Measurements from ENCODE around the gene SLC16A11.
A peak's percentile ranks its signal among the peaks of the same experiment; 100 is the strongest.
"Not testable (repeated sequence)": the region's sequence is repeated elsewhere in the genome, so short reads cannot be mapped to it uniquely, and the experiment has no call there.

SLC16A11 gene

GRCh38 chr17:7004398-7005253 lies 39.3 kb downstream of the SLC16A11 start:
- DNase-seq: peak; percentile 65

DNA sequence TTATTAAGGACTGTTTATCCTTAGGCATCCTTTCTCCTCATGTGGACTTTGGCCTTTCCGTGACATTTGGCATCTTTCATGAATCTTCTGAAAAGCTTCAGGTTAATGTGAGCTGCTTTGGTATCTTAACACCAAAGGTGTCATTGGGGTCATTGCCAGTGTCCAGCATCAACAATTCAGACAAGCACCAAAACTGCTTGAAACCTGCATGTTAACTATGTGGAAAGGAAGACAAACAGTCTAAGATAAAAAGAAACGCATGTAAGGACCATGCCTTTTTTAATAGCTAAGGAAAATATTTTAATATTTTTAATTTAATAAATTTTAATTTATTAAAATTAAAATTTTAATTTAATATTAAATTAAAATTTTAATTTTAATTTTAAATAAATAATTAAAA lies 40.1 kb downstream of the SLC16A11 start:
- no peak for DNase-seq

DNA sequence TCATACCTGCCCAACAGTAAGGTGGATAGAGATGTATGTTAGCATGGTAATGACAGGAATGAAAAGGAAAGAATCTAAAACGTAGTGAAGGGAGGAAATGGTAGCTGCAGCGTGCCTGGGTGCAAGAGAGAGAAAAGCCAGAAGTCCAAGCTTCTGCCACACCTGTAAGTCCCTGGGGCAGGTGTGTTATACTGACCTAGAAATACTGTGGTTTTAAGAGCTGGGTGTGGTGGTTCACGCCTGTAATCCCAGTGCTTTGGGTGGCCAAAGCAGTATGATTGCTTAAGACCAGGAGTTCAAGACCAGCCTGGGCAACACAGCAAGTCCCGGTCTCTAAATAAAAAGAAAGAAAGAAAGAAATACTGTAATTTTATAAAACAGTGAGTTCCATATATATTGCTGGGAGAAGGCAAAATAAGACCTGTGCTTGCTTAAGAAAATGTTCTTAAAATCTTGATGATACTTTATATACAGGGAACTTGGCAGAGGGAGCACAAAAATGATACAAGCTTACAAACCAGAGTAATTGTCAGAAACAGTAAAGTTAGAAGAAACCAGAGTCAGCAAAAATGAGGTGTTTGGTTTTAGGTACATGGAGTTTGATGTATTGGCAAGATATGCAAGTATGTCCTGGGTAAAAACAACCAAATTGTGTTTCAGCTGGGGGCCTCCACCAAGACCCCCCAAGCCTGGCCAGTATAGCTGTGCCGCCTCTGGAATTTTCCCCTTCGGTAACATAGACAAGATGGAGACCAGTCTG lies 41.4 kb downstream of the SLC16A11 start:
- DNase-seq: no peak

- DNase-seq: no peak
Measured at GRCh38 chr17:7001318-7001961, 42.5 kb downstream of the SLC16A11 start.

GRCh38 chr17:6998855-6999508 lies 44.9 kb downstream of the SLC16A11 start:
- DNase-seq: no peak

DNA sequence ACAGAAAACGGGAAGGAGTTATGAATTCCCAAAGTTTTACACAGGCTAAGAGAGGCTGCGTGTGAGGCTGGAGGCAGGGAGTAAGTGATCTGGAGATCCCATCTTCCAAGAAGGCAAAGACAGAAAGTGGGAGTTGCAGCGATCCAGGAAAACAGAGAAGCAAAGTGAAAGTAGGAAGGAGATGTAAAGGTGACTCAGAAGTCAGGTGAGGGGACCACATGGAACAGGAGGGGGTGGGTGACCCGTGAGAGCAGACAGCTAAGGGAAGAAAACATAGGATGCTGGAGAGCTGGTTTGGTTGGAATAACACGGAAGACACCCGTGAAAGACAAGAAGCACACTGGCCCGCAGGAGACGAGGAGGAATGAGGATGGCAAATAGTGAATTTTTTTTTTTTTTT lies 46.7 kb downstream of the SLC16A11 start:
- no peak for DNase-seq

DNA sequence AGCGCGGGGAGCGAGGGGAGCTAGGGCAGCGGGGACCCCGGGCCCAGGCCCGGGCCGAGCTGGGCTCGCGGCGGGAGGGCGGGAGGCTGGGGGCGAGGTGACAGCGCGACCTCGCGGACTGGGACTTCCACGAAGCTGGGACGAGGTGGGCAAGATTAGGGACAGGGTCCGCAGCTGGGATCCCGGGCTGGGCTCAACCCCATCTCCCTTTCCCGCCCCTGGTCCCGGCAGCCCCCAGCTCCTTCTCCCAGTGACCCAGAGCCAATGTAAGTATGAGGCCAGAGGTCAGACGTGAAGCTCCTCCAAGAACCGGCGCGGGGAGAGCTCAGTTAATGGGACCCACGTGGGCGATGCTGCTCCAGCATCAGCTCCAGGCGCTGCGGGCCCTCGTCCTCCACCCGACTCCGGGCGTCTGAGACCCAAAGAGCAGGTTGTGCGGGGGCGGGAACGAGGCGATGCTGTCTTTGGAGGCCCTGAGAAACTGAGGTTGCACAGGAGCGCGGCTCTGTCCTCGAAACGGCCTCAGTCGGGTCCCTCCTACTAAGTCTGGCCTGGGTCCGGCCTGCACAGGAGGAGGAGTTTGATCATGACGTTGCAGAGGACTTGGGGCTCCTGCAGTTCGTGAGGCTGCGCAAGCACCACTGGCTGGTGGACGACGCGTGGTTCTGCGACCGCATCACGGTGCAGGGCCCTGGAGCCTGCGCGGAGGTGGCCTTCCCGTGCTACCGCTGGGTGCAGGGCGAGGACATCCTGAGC lies 47.5 kb downstream of the SLC16A11 start:
- no peak for DNase-seq

DNA sequence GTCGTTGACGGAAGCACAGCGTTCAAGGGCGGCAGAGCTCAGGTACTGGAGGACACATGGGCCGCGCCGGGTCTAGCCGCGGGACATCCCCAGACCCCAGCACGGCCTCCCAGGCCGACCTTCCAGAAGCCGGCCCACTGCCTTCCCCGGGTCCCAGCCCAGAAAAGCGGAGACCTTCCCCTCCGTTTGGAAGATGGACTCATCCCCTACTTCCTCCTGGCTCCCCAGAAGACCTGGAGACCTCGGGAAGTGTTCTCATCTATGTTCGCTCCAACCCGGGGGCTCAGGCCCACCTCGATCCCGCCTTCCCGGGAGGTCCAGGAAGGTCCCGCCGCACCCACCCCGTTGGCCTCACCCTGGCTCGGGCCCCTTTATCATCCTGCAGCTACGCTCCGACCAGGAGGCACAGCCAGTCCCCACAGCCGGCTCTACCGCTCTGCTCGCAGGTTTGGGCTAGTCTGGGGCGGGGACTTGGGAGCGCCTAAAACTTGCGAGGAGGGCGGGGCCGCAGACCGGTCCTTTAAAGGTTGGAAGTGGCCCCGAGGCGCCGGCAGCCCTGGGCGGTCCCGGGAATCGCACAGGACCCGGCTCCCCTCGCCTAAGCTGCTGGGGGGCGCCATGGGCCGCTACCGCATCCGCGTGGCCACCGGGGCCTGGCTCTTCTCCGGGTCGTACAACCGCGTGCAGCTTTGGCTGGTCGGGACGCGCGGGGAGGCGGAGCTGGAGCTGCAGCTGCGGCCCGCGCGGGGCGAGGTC lies 48.2 kb downstream of the SLC16A11 start, which contains the start of gene ALOX12:
TSS of gene ALOX12 (plus strand) at position 550 of the 756 bp plus-strand sequence. CDS start at position 619, 69 bp downstream.
- no peak for DNase-seq

DNA sequence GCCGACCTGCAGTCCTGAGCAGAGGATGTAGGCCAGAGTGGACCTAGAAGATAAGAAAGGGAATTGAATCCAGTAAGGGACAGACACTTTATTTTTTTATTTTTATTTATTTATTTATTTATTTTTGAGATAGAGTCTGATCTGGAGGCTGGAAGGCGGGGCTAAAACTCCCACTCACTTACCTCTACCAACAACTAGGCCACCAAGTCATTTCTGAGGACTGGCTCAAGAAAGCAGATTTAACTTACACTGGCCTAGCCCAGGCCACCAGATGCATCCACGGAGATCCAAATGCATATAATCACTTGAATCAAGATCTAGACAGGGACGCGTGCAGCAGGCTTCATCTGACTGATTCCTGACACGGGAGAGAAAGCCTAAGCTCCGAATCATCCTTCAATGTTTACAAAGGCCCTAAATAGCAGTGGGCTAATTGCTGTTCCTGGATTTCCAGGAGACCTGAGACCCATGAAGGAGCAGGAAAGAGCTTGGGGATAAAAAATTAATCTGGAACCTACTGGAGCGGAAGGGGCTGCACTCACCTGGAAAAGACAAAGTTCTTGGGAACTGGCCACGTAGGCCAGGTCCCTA lies 49.1 kb downstream of the SLC16A11 start:
- DNase-seq: peak; percentile 41

DNA sequence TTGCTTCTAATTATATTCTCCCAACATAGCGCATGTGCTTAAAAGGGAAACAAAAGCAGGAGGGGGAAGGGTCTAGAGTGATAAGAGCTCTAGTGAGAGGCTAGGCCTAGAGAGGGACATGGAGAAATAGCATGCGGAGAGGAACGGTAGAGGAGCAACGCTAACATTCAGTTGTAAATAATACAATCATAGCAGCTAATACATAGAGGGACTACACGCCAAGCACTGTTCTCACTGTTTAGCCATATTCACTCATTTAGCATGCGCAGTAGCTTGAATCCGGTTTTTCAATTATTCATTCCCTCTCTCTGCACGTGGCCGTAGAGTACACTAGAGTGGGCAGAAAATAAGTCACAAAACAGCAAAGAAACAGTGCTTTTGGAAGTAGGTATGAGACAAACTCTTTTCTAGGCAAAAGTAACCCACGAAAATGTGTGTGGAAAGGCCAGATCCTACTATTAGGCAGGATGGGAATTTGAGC lies 49.7 kb downstream of the SLC16A11 start:
- no peak for DNase-seq

DNA sequence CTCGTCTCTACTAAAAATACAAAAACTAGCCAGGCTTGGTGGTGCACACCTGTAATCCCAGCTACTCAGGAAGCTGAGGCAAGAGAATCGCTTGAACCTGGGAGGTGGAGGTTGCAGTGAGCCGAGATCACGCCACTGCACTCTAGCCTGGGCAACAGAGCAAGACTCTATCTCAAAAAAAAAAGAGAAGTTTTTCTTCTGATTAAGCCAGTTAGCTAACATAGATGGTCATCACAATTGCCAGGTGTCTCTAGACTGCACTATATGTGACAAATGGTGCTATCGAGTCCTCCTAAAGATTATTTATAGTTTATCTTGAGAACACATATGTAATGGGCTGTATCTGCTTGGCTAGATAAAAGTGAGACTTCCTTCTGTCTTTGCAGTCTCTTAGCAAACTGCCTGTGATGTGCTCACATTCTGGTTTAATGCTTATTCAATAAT lies 50.3 kb downstream of the SLC16A11 start:
- DNase-seq: not testable (repeated sequence)
